Activated T-helper 2 cell treated with anti-CD3 and anti-CD28 coated beads, Interferon-gamma antibody, Interleukin-2, Interleukin-4, amounts not matched to agents 10 μg/mL and 5 μg/mL and 100 μg/mL, durations not matched to agents 14 hours and 24 hours and 36 hours (primary cell): ENCODE measurements around the gene XNDC1N. TPM values are rescaled to one million over a fixed set of nuclear protein-coding genes. Genes with fewer than 3 reads are reported as not detected.
"Not testable (repeated sequence)": the region's sequence is repeated elsewhere in the genome, so short reads cannot be mapped to it uniquely, and the experiment has no call there.

Experiments
- DNase-seq: peaks from one replicate; pipeline ENCODE4 v3.0.0; 2021; ENCODE audit warnings: low spot score
- H3K27ac Mint-ChIP-seq: one replicate; pipeline ENCODE4 v1.8.0; 2021; ENCODE audit warnings: mixed read lengths
- H3K27me3 Mint-ChIP-seq: one replicate; pipeline ENCODE4 v1.8.0; 2021; ENCODE audit warnings: low read depth, mixed read lengths
- H3K36me3 Mint-ChIP-seq: one replicate; pipeline ENCODE4 v1.8.0; 2021; ENCODE audit warnings: low read depth, mixed read lengths
- H3K4me1 Mint-ChIP-seq: one replicate; pipeline ENCODE4 v1.8.0; 2021; ENCODE audit warnings: low read depth, mixed read lengths
- H3K4me3 Mint-ChIP-seq: one replicate; pipeline ENCODE4 v1.8.0; 2021; ENCODE audit warnings: low read depth, mild to moderate bottlenecking, moderate library complexity, mixed read lengths
- H3K9me3 Mint-ChIP-seq: one replicate; pipeline ENCODE4 v1.8.0; 2021; ENCODE audit warnings: mixed read lengths
- intact Hi-C: fragments of 100-400 bp; cut with micrococcal nuclease; formaldehyde crosslinking; loops from one replicate; pipeline ENCODE4 v1.15.1; 2023
- total RNA-seq: library from RNA; stranded (reverse); gene quantifications from 2 replicates; pipeline ENCODE4 v1.2.3, GENCODE V29; 2022

The XNDC1N gene
- total RNA-seq, 1 donor from 2014 or later = 14.7 TPM

- Mint-ChIP-seq H3K36me3 (peaks cover 18% of the 10 kb centered on the region), H3K27me3 (no peaks in the 10 kb centered on the region), H3K4me1 (peaks cover 32% of the 10 kb centered on the region), H3K27ac (peak within 1 kb of the TSS; percentile 99), H3K9me3 (no peaks in the 10 kb centered on the region), H3K4me3 (peak within 1 kb of the TSS; percentile 91)
- intact Hi-C loops = loop anchor here (1.0 to 2.0 kb wide), 3 partner anchors 15 to 152 kb away; partner anchors contain the start of genes LRRC51 and NUMA1
- DNase-seq = peak; percentile 97
Measured at GRCh38 chr11:71928737-71929443, 496 bp upstream of the XNDC1N start, which contains the start of gene RNF121. Gene RNF121 (plus strand): TSS chr11:71929046. CDS start chr11:71929062, 16 bp downstream.

GRCh38 chr11:71917646-71918140 lies 10.7 kb downstream of the XNDC1N start:
- Mint-ChIP-seq H3K4me1 (peaks cover 23% of the 10 kb centered on the region), H3K4me3 (no peak overlapping the region), H3K9me3 (no peaks in the 10 kb centered on the region), H3K27ac (no peak overlapping the region), H3K27me3 (no peaks in the 10 kb centered on the region), H3K36me3 (peaks cover 58% of the 10 kb centered on the region)
- intact Hi-C loops = no loop called here
- DNase-seq = no peak

- no peaks in the 10 kb centered on the region for H3K9me3 Mint-ChIP-seq
- peaks cover 71% of the 10 kb centered on the region for H3K36me3 Mint-ChIP-seq
- H3K27me3 Mint-ChIP-seq = no peaks in the 10 kb centered on the region
- peak overlapping the region; percentile 74 for H3K27ac Mint-ChIP-seq
- peaks cover 37% of the 10 kb centered on the region for H3K4me1 Mint-ChIP-seq
- no peak for DNase-seq
- intact Hi-C loops = loop anchor here (1.0 kb wide), 1 partner anchor 14 kb away; the partner anchor contains the start of gene XNDC1N
- peak overlapping the region; percentile 22 for H3K4me3 Mint-ChIP-seq
Measured at GRCh38 chr11:71914617-71915189, 13.7 kb downstream of the XNDC1N start.

- Mint-ChIP-seq H3K36me3 (peaks cover 70% of the 10 kb centered on the region), H3K27me3 (no peaks in the 10 kb centered on the region), H3K9me3 (no peaks in the 10 kb centered on the region), H3K4me3 (no peak overlapping the region), H3K4me1 (peaks cover 37% of the 10 kb centered on the region), H3K27ac (peak overlapping the region; percentile 74)
- no peak for DNase-seq
- intact Hi-C loops = loop anchor here (1.0 kb wide), 1 partner anchor 14 kb away; the partner anchor contains the start of gene XNDC1N
Measured at GRCh38 chr11:71913756-71914526, 14.5 kb downstream of the XNDC1N start.

- intact Hi-C loops, H3K27me3 Mint-ChIP-seq: not testable (repeated sequence)
- H3K36me3 Mint-ChIP-seq = peaks cover 59% of the 10 kb centered on the region
Measured at GRCh38 chr11:71911986-71912340, 16.4 kb downstream of the XNDC1N start.

GRCh38 chr11:71911321-71911985 lies 16.9 kb downstream of the XNDC1N start:
- H3K9me3 Mint-ChIP-seq, intact Hi-C loops, H3K4me3 Mint-ChIP-seq, H3K27me3 Mint-ChIP-seq: not testable (repeated sequence)
- Mint-ChIP-seq H3K27ac (peak overlapping the region; percentile 86), H3K4me1 (peaks cover 37% of the 10 kb centered on the region), H3K36me3 (peaks cover 56% of the 10 kb centered on the region)
- DNase-seq = peak; percentile 43

More at GRCh38 chr11:71911986-71912340, 16.4 kb downstream of the XNDC1N start:
- not testable (repeated sequence) for H3K4me3 Mint-ChIP-seq, H3K9me3 Mint-ChIP-seq, DNase-seq
- Mint-ChIP-seq H3K27ac (peak overlapping the region; percentile 86), H3K4me1 (peaks cover 37% of the 10 kb centered on the region)

GRCh38 chr11:71910775-71911174 lies 17.6 kb downstream of the XNDC1N start:
- DNase-seq, H3K27me3 Mint-ChIP-seq, H3K9me3 Mint-ChIP-seq, H3K4me3 Mint-ChIP-seq, intact Hi-C loops: not testable (repeated sequence)
- H3K4me1 Mint-ChIP-seq = peaks cover 33% of the 10 kb centered on the region
- peaks cover 49% of the 10 kb centered on the region for H3K36me3 Mint-ChIP-seq
- peak overlapping the region; percentile 65 for H3K27ac Mint-ChIP-seq

- no peak overlapping the region for H3K4me3 Mint-ChIP-seq
- no peak overlapping the region for H3K27ac Mint-ChIP-seq
- H3K9me3 Mint-ChIP-seq = no peaks in the 10 kb centered on the region
- peaks cover 36% of the 10 kb centered on the region for H3K36me3 Mint-ChIP-seq
- no peaks in the 10 kb centered on the region for H3K27me3 Mint-ChIP-seq
- H3K4me1 Mint-ChIP-seq = peaks cover 14% of the 10 kb centered on the region
- no peak for DNase-seq
- intact Hi-C loops = no loop called here
Measured at GRCh38 chr11:71908218-71908617, 20.2 kb downstream of the XNDC1N start.

GRCh38 chr11:71901137-71901536 lies 27.3 kb downstream of the XNDC1N start:
- H3K27me3 Mint-ChIP-seq, H3K9me3 Mint-ChIP-seq, intact Hi-C loops, H3K27ac Mint-ChIP-seq, H3K4me3 Mint-ChIP-seq, H3K4me1 Mint-ChIP-seq, DNase-seq: not testable (repeated sequence)
- peaks cover 20% of the 10 kb centered on the region for H3K36me3 Mint-ChIP-seq

- Mint-ChIP-seq H3K36me3 (peaks cover 24% of the 10 kb centered on the region), H3K27me3 (no peaks in the 10 kb centered on the region), H3K27ac (no peak overlapping the region), H3K9me3 (no peaks in the 10 kb centered on the region), H3K4me3 (no peak overlapping the region), H3K4me1 (no peaks in the 10 kb centered on the region)
- intact Hi-C loops = no loop called here
- no peak for DNase-seq
Measured at GRCh38 chr11:71895961-71896360, 32.4 kb downstream of the XNDC1N start.

- H3K27me3 Mint-ChIP-seq, DNase-seq, H3K4me3 Mint-ChIP-seq, H3K9me3 Mint-ChIP-seq, H3K4me1 Mint-ChIP-seq, H3K36me3 Mint-ChIP-seq, H3K27ac Mint-ChIP-seq, intact Hi-C loops: not testable (repeated sequence)
Measured at GRCh38 chr11:71889181-71889872, 39.1 kb downstream of the XNDC1N start.
